GM12892 (cell line): Measurements from ENCODE around the gene NXNL2.

Experiments used
- POLR2A ChIP-seq: IDR thresholded peaks from 2 replicates; pipeline ENCODE4 v1.6.1; 2011; ENCODE audit warnings: low read depth, low read length, control low read depth
- POLR2AphosphoS5 ChIP-seq: IDR thresholded peaks from 2 replicates; pipeline ENCODE4 v1.6.1; 2011; ENCODE audit warnings: low read depth, low read length, control low read depth
- TAF1 ChIP-seq: IDR thresholded peaks from 2 replicates; pipeline ENCODE4 v1.6.1; 2011; ENCODE audit warnings: low read depth, mild to moderate bottlenecking, control low read depth, low read length, borderline replicate concordance

- TF ChIP-seq POLR2A (no peak), TAF1 (no peak), POLR2AphosphoS5 (no peak)
Measured at GRCh38 chr9:88523056-88523455, 11.9 kb upstream of the NXNL2 start.
